GOT3 (cell line): ENCODE data around the gene HS6ST2.

Source experiments
- DNase-seq: peaks from one replicate; lab custom pipeline; 2025; ENCODE audit warnings: mixed read lengths; lab: John Stamatoyannopoulos, UW

HS6ST2 gene

DNA sequence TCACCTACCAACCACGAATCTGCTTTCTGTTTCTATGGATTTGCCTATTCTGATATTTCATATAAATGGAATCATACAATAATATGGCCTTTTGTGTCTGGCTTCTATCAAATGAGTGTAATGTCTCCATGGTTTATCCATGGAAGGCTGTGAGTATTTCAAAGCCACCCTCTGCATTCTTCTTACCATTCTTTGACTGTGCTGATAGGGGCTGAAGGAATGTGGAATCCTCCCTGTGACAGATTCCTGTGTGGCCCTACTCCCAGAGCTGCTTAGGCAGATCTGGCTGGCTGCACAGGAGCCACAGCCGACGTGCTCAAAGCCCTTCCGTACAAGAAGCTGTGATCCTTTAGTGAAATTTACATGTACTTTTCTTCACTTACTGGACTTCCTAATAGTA lies 163.2 kb downstream of the HS6ST2 start:
- DNase-seq: no peak

DNA sequence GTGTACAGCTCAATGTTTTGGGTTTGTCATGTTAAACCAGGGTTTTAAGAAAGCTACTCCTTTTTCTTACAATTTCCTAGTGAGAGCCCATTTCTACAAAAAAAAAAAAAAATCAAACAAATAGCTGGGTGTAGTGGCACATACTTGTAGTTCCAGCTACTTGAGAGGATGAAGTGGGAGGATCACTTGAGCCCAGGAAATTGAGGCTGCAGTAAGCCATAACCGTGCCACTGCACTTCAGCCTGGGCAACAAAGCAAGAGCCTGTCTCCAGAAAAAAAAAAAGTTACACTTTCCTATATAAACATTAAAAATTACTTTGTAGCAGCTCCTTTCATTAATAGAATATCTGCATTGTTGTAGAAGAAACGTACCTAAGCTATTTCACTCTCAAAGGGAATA lies 166.7 kb downstream of the HS6ST2 start:
- DNase-seq: no peak

DNA sequence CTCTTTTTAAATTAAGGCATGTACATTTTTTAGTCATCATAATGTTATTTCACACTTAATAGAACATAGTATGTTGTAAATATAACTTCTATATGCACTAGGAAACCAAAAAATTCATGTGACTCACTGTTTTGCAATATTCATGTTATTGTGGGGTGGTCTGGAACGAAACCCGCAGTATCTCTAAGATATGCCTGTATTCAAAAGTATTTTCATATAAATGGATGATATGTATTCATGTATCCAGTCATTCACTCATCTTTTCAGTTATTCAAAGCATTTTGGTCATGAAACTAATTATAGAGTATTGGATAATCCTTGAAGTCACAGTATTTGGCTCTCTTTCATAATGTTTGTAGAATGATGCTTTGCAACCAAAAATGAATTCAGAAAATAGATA lies 168.1 kb downstream of the HS6ST2 start:
- no peak for DNase-seq

DNA sequence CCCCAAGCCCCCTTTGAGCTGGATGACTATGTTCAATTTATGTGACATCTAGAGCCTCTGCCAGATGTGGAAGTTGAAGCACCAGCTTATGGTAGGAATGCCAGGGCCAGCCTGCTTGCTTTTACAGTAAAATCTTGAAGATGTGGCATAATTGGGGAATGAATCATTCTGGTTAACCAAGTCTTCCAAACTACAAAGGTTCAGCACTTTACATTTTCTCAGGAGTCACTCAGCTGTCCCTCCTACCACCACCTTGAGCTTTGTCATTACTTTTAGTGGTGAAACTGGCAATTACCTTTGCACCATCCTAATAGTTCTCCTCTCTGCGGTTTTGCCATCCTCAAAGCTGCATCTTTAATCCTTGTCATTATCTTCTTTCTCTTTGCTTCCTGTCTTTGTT lies 172.2 kb downstream of the HS6ST2 start:
- no peak for DNase-seq

DNA sequence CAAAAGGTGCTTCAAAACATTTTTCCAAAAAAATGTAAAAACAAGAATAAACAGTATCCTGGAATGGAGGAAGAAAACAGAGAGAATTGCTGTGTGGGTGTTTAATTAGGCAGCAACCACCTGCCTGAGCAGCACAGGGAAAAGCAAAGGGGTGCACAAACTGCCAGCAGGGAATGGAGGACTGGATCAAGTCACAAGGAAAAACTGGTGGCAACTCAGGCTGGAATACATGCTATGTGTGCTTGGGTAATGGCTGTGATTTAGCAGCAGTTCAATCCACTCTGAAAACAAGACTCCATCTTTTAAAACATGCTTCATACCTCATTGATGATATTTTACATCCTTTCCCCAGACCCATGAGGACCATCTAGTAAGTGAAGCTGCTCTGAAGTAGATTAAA lies 179.5 kb downstream of the HS6ST2 start:
- DNase-seq: no peak

DNA sequence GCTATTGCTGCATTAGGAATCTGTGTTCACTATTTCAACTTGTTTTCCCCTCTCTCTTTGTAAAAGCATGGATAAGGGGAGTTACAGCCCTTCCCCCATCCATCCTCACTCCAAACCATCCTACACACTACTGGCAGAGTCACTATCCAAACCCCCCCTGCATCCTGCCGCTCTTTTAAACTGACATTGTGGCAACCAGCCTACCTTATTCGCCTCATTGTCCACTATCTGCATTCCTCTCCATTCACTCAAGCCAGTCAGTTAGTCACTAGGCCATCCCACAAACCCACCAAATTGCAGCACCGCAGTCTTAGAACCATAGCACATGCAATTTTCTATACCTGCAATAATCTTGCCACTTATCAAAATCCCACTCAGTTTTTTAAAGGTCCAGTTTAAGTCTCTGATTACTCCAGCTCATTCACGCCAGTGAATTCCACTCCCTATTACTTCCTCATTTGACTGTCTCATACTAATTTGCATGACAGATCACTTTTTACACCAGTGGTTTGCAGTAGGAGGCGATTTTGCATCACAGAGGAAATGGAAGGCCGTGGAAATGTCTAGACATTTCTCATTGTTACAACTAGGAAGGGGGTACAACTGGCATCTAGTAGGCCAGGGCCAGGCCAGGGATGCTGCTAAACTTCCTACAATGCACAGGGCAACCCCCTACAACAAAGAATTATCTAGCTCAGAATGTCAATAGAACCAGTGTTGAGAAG lies 181.8 kb downstream of the HS6ST2 start:
- no peak for DNase-seq

DNA sequence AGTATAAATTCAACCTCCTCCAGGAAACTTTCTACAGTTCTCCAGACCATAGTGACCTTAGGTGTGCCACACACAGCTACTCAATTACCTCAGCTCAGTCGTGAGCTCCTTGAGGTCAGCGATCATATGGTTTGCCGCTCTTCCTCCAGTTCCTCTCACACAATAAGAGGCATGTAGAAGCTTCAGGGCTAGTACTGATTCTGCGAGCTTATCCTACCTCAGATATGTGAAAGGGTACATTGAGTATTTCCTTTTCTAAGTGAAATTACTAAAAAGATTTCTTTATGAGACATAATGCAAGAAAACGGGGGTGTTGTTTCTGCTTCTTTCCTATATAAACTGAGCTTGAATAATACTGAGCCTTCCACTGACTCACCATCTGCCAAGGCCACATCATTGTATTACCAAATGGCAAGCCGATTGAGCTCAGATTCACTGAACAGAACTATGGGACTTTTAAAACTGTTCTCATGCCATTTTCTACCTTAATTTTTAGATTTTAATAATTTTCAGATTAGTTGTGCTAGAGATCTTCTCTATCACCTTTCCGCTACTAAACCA lies 183.1 kb downstream of the HS6ST2 start:
- no peak for DNase-seq

DNA sequence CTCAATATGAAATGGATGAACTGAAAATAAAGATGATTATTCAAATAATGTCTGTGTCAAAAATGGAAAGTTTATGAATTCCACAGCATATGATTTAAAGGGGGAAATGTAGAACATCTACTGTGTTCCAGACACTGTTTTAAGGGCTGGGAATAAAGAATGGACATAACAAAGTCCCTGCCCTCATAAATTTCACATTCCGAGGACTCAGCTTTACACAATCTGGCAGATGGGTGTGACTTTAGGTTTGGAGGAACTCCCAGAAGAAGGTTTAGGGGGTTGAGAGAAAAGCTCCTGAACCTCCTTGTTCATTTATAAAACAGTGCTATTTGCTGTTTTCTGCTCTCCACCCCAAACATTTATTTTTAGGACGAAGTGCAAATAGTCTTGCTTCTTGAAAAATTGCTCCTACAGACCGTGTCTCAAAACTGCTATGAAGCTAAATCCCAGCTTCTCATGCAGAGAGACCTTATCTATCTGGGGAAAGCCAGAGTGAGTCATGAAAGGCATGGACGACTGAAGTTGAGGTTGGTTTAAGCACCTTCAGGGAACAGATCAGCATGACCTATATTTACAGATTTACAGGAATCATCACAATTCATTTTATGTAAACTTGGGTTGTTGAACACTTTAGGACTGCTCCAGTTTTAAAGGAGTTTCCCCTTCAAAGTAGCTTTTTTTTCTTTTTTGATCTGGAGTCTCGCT lies 184.3 kb downstream of the HS6ST2 start:
- no peak for DNase-seq

DNA sequence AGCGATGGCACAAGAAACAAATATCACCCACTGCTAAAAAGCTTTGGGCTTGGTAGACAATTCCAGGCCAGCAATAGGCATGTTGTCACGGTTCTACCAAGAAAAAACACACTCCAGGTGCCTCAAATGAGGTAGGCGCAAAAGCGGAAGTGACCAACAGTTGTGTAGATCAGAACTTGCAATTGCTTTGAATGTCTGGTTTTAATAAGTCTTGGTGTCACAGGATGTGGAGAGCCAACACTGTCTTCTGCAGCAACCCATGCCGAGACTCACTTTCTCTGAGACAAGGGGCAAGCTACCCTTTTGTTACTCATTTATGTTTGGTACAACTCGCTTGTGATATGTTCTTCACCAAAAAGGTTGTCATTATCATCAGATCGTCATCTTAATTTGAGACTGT lies 188.8 kb downstream of the HS6ST2 start:
- DNase-seq: no peak

DNA sequence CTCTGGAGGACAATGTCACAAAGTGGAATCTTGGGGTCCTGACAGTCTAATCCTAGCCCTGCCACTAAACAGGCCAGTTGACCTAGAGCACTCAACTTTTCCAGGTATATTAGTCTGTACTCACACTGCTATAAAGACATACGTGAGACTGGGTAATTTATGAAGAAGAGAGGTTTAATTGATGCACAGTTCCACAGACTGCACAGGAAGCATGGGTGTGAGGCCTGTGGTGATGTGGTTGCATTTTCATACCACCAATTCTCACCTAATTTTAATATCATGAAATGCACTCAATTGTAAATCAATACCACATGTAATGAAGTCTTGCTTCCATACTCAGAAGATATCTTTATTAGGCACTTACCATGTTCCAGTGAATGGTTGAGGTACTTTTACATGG lies 192.0 kb downstream of the HS6ST2 start:
- DNase-seq: no peak

DNA sequence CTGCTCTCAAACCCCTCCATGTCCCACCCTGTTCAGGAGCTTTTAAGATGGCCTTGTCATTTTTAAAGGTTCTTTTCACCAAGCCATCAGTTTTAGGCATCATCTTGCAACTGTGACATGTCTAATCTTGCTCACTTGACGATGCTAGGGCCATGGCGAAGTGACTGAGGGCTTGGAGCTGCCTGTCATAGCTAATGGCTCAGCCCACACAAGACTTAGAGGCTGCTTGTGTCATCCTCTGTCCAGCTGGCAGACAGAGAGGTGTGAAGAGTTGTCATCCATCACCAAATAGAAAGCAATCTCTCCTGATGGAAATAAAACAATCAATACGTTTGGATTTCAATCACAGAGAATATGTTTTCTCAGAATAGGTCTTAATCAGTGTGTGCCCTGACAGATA lies 194.9 kb downstream of the HS6ST2 start:
- DNase-seq: no peak

DNA sequence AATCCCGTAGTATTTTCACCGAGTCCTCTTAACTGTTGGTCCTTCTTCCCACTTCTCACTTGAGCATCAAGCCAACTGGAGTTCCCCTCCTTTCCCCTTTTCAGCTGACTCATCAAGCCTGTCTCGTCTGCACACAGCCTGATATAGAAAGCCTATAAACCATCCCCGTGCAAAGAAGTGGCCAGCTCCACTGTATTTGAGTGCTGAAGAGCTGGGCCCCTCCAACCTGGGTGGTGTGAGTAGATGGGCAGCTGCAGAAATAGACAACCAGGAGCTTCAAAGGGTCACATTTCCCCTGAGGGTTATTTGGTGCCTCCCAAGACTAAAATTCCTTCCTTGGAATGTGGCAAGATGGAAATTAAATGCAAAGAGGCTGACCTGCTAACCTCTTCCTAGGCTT lies 199.7 kb downstream of the HS6ST2 start:
- DNase-seq: no peak

DNA sequence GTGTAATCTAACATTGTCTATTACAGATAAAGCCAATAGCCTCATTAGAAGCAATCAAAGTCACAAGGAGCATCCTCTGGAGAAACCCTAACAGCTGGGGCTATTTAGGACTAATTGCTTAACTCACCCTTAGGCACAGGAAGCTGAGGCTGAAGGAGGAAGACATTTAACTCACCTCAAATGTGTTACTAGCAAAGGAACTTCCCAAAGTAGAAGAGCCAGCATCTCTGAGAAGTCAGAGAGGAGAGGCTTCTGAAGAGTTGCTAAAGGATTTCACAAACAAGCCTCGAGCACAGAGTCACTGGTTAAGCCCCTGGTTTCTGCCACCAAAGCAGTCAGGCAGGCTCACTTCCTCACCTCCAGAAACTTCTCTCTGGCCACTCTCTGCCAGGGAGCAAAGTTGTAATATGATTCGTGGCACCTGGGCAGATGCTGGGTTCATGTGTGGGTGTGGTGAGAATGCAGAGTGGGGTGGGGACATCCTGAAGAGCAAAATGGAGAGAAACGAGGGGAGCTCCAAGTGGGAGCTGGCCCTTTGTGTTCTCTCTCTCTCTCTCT lies 201.3 kb downstream of the HS6ST2 start:
- DNase-seq: no peak

DNA sequence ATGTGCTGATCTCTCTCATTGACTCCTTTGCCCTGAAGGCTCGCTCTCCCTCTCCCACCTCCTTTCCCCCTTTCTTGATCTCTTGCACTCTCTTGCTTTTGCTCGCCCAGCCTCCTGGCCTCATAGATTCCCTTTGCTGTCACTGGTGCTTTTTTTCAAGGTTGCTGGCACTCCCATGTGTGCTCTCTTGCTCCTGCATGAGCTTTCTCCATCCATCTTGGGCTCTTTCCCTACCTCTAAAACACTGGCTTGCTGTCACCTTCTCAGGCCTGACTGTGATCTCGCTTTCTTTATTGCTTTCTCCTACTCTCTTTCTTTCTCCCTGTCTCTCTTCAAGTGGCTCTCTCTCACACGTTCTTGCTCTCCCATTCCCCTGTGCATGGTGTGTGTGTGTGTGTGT lies 202.0 kb downstream of the HS6ST2 start:
- DNase-seq: no peak

DNA sequence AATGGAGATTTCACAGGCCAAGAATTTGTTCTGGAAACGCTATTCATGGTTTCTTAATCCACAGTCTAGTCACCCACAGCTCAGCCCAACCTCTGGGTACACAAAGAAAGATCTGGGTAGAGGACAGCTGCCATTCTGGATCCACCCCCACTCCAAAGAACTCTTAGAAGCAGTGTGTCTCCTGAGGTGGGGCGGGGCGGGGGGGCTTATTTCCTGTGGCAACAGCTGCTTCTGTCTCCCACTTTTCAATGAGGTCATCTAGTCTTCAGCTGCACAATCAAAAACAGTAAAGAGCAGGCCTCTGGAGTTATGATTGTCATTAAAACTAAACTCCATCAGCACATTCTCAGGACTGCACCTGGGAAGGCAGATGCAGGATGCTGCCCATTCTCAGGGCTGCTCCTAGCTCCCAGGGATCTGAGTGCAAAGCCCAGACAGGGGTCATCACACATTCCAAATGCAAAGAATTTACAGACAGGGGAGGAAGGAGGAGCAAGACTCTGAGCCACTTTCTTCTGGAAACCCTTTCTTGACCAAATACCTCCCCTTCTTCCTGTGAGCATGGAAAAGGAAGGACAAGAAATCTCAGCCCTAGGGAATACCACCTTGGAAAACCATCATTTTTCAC lies 207.3 kb downstream of the HS6ST2 start:
- DNase-seq: no peak

DNA sequence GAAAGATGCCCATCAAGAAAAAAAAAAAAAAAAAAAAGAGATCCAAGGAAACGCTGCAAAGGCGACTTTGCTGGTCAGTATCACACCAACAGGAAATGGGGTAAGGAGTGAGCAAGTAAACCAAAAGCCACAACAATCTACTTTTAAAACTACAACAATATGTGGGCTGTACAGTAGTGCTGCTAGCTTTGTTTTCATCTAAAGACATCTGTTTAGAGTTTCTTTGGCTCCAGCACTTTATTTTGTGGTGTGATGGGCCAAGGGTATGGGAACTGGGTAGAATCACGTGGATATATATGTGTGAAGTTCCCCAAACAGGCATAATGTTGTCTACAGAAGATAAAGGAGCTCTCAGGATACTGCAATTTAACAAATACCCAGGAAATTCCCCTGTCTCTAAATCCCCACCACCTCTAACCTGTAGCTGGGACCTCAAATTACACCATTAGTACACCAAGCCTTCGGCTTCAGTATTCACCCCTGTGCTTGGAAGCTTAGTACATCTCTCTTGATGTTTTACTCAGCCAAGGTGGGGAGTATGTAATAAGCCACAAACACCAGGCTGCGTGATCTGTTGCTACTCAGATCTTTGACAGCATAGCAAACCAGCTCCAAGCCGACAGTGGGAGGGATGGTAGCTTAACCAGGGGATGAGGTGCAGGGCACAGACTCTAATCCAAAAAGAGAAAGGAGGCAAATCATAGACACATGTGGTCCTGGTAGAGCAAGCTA lies 207.9 kb downstream of the HS6ST2 start:
- DNase-seq: no peak

DNA sequence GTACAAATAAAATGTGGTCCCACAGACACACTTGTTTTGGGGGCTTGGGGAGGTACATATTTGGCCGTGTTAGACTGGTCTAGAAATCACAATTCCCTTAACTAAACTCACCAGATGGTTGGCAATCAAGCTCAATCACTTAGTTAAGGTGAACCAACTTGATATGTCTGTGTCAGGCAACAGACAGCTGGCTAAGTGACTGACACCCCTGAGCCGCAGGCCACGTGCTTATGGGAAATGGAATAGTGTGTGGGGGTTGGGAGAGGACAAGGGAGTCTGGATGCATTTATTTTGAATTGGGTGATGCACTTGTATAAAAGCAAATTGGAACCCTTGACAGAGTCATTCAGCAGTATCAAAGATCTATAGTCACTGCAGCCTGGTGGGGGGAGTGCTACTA lies 209.0 kb downstream of the HS6ST2 start:
- no peak for DNase-seq

DNA sequence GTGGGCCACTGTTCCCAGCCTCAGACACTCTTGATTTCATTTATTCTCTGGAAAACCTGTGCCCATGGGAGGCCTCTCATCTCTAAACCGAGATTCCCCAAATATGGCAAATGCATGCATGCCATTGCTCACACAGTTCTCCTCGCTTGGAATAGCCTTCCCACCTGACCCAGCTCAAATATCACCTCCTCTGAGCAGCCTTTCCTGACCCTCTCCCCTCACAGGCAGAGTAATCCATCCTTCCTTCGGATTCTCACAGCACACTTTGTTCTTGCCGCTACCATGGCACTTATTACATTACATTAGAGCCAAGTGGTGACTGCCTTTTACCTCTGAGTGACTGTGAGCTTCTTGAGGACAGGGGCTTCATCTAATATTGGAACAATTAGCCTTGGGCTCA lies 209.5 kb downstream of the HS6ST2 start:
- DNase-seq: no peak

DNA sequence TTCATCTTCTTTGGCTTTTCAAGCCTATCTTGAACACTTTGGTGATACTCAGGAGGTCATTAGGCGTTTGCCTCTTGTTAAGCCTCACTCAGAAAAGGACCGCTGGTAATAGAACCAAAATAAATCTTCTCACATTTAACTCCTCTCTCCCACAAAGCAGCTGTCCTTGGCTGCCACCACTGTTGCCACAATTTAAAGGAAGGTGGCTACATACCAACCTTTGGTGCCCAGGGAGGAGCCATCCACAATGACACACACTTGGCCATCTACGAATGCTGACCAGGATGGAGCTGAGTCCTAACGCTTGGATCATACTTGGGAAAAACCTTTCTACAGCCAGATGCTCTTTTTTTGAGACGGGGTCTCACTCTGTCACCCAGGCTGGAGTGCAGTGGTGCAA lies 210.2 kb downstream of the HS6ST2 start:
- DNase-seq: no peak

DNA sequence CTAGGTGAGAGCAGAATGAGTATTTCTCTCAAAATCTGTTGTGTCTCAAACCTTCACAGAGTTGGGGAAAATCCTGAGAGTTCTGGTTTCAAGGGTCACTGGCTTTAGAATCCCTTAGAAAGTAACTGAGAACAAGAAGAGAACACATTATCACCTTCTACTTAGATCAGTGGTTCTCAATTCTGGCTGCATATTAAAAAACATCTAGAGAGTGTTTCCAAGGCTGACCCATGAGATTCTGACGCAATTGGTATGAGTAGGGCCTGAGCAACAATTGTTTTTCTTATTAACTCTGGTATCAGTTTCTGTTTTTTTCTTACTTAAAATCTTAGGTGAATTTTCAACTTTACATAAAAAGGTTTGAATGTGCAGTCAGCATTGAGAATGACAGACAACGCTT lies 212.8 kb downstream of the HS6ST2 start:
- no peak for DNase-seq

DNA sequence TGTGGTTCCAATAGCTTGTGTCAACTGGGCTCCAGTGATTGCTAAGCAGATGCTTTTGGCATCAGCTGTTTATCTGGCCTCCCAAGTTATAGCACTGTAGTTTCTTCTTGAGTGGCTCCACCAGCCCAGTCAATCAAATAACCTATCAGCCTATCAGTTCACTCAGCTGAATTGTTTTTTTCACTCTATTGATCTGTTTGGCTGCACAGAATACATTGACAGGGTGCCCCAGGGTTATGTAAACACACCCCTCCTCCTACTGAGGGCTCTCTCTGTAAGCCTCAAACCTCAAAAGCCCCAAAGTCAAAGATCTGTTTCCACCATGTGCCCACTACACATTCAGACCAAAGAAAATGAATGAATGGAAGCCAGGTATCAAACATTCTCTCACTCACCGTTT lies 214.0 kb downstream of the HS6ST2 start:
- no peak for DNase-seq

DNA sequence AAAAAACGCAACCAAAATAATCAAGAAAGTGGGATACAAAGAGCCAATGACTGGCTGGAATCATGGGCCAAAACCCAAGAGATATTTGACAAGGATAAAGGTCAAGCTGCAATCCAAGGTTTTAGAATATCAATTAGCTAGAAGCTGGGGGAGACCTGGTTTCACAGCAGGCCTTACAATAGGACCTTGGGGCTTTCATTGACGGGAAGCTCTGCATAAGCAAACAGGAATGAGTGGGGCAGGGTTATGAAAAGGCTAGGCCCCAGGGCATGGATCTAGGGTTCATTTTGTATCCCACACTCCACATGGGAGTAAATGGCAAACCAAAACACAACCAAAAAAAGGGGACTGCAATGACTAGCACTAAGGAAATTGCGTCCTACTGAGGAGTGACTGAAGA lies 215.3 kb downstream of the HS6ST2 start:
- DNase-seq: no peak
